Endodermal cell (in vitro differentiated cells): ENCODE data around the gene ANKRD22. TPM values are rescaled to one million over a fixed set of nuclear protein-coding genes. Genes with fewer than 3 reads are reported as not detected.

Source experiments
- DNase-seq: peaks from one replicate; pipeline ENCODE4 v3.0.0-alpha.2; 2017
- H3K27ac ChIP-seq: 2 replicates; pipeline ENCODE4 v1.5.1; 2013; ENCODE audit warnings: mild to moderate bottlenecking, low read depth, low read length, moderate library complexity
- H3K27me3 ChIP-seq: 2 replicates; pipeline ENCODE4 v1.6.1; 2013; ENCODE audit warnings: mild to moderate bottlenecking, low read length, moderate library complexity; ENCODE audit not compliant: insufficient read depth, control insufficient read depth, poor library complexity, severe bottlenecking
- H3K36me3 ChIP-seq: 2 replicates; pipeline ENCODE4 v1.7.0; 2013; ENCODE audit warnings: mild to moderate bottlenecking, low read length, moderate library complexity; ENCODE audit not compliant: control insufficient read depth, insufficient read depth
- H3K4me1 ChIP-seq: one replicate; pipeline ENCODE4 v1.7.0; 2013; ENCODE audit warnings: low read length; ENCODE audit not compliant: control insufficient read depth, insufficient read depth
- H3K4me3 ChIP-seq: 2 replicates; pipeline ENCODE4 v1.5.1; 2013; ENCODE audit warnings: mild to moderate bottlenecking, low read length, moderate library complexity
- H3K9ac ChIP-seq: 2 replicates; pipeline ENCODE4 v1.6.1; 2013; ENCODE audit warnings: mild to moderate bottlenecking, low read length, moderate library complexity; ENCODE audit not compliant: poor library complexity, severe bottlenecking; ENCODE audit errors: extremely low read depth
- H3K9me3 ChIP-seq: 2 replicates; pipeline ENCODE4 v1.6.1; 2013; ENCODE audit warnings: mild to moderate bottlenecking, low read length, moderate library complexity; ENCODE audit not compliant: control insufficient read depth
- H3K27ac Mint-ChIP-seq: 2 replicates; pipeline ENCODE4 v1.8.0; 2020; ENCODE audit warnings: mixed read lengths
- H3K27me3 Mint-ChIP-seq: 2 replicates; pipeline ENCODE4 v1.8.0; 2021; ENCODE audit warnings: mild to moderate bottlenecking, mixed read lengths; ENCODE audit not compliant: insufficient read depth
- H3K36me3 Mint-ChIP-seq: 2 replicates; pipeline ENCODE4 v1.8.0; 2020; ENCODE audit warnings: low read depth, mixed read lengths
- H3K4me1 Mint-ChIP-seq: 2 replicates; pipeline ENCODE4 v1.8.0; 2020; ENCODE audit warnings: mixed read lengths
- H3K4me3 Mint-ChIP-seq: 2 replicates; pipeline ENCODE4 v1.8.0; 2020; ENCODE audit warnings: mild to moderate bottlenecking, moderate library complexity, mixed read lengths
- H3K9me3 Mint-ChIP-seq: 2 replicates; pipeline ENCODE4 v1.8.0; 2020; ENCODE audit warnings: mild to moderate bottlenecking, mixed read lengths
- CTCF ChIP-seq: fragments of 200-600 bp; sonication (generic); conservative IDR thresholded peaks from 2 replicates; pipeline ENCODE4 v1.5.0; 2021; ENCODE audit warnings: antibody characterized with exemption, mild to moderate bottlenecking
- WGBS, 2 experiments: methylation state at CpG; one replicate each; pipeline versions ENCODE4 v1.1.5 to v1.1.7; 2013; ENCODE audit warnings: missing lambda C conversion rate in 2 of 2, mixed read lengths in 1 of 2; ENCODE audit not compliant: insufficient coverage in 1 of 2, insufficient read length in 1 of 2; 5-methylcytosine and 5-hydroxymethylcytosine counted together
- total RNA-seq, 2 donors: library from RNA; stranded (reverse); fragmentation: NEBNext Ultra II Directional in 1 of 2; extraction: Animal tissue kit (Norgen Biotek cat#: 25700) in 1 of 2; gene quantifications; 2 replicates in 1 of 2; 3 replicates in 1 of 2; pipeline ENCODE4 v1.2.1, GENCODE V29; 2021

The ANKRD22 gene
- total RNA-seq, 2 donors from 2014 or later: not detected

- H3K36me3 Mint-ChIP-seq: no peaks in the 10 kb centered on the region
- 90 to 92% methylated on average over 2 to 3 of the region's 3 CpGs for WGBS, 2 experiments
- DNase-seq: no peak
- Histone ChIP-seq H3K9ac (no peak overlapping the region), H3K36me3 (no peaks in the 10 kb centered on the region), H3K4me3 (no peak overlapping the region), H3K27ac (no peak overlapping the region), H3K27me3 (peaks cover 13% of the 10 kb centered on the region), H3K4me1 (peaks cover 3% of the 10 kb centered on the region), H3K9me3 (no peaks in the 10 kb centered on the region)
- no peak overlapping the region for H3K4me3 Mint-ChIP-seq
- no peaks in the 10 kb centered on the region for H3K9me3 Mint-ChIP-seq
- peaks cover 2% of the 10 kb centered on the region for H3K27me3 Mint-ChIP-seq
- peaks cover 40% of the 10 kb centered on the region for H3K4me1 Mint-ChIP-seq
- H3K27ac Mint-ChIP-seq: no peak overlapping the region
- TF ChIP-seq CTCF: no peak
Measured at GRCh38 chr10:88893611-88894010, 42.0 kb upstream of the ANKRD22 start.

GRCh38 chr10:88892222-88892967 lies 40.8 kb upstream of the ANKRD22 start:
- Mint-ChIP-seq H3K27me3 (peaks cover 2% of the 10 kb centered on the region), H3K4me3 (no peak overlapping the region), H3K4me1 (peaks cover 32% of the 10 kb centered on the region), H3K9me3 (no peaks in the 10 kb centered on the region), H3K27ac (no peak overlapping the region), H3K36me3 (no peaks in the 10 kb centered on the region)
- Histone ChIP-seq H3K4me1 (peaks cover 3% of the 10 kb centered on the region), H3K36me3 (no peaks in the 10 kb centered on the region), H3K9me3 (no peaks in the 10 kb centered on the region), H3K4me3 (no peak overlapping the region), H3K9ac (no peak overlapping the region), H3K27me3 (peaks cover 24% of the 10 kb centered on the region), H3K27ac (no peak overlapping the region)
- 80% methylated on average over 2 of the region's 2 CpGs; no CpG with 5 or more reads in 1 of the 2 experiments for WGBS, 2 experiments
- TF ChIP-seq CTCF: no peak
- no peak for DNase-seq

- Mint-ChIP-seq H3K27me3 (peaks cover 2% of the 10 kb centered on the region), H3K4me3 (no peak overlapping the region), H3K36me3 (no peaks in the 10 kb centered on the region), H3K9me3 (no peaks in the 10 kb centered on the region), H3K27ac (no peak overlapping the region), H3K4me1 (peaks cover 19% of the 10 kb centered on the region)
- no peak overlapping the region for H3K4me3 ChIP-seq
- peaks cover 24% of the 10 kb centered on the region for H3K27me3 ChIP-seq
- H3K4me1 ChIP-seq: no peaks in the 10 kb centered on the region
- TF ChIP-seq CTCF: no peak
- no peaks in the 10 kb centered on the region for H3K36me3 ChIP-seq
- no peak overlapping the region for H3K9ac ChIP-seq
- WGBS, 2 experiments: 80 to 95% methylated on average over 1 to 4 of the region's 4 CpGs
- H3K27ac ChIP-seq: no peak overlapping the region
- no peak for DNase-seq
- H3K9me3 ChIP-seq: no peaks in the 10 kb centered on the region
Measured at GRCh38 chr10:88890681-88891381, 39.2 kb upstream of the ANKRD22 start.
